HG03342 (cell line): ENCODE measurements around the gene CLASRP.

Source experiments
- ATAC-seq: cut with Tn5 transposase; IDR thresholded peaks from one replicate; pipeline ENCODE4 v1.9.1; 2021; ENCODE audit warnings: mild to moderate bottlenecking, moderate library complexity; ENCODE audit not compliant: unreplicated experiment

CLASRP gene

DNA sequence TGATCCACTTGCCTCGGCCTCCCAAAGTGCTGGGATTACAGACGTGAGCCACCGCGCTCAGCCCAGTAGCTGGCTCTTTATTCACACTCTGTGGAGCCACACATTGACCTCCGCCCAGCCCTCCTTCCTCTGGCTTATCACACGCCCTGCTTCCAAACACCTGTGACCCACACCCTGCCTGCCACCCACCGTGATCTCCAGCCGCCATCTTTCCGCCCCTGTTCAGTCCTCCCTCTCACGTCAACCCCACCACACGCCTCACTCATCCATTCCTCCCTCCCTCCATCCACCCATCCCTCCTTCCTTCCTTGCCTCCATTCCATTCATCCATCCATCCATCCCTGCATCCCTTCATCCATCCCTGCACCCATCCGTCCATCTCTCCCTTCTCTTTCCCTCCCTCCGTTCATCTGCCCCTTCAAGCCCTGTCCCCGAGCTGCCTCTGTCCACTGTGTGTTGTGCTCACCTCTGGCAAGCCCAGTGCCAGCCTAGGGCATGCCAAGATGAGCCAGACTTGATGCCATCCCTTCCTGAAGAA is 19.8 kb downstream of the CLASRP start:
- no peak for ATAC-seq

DNA sequence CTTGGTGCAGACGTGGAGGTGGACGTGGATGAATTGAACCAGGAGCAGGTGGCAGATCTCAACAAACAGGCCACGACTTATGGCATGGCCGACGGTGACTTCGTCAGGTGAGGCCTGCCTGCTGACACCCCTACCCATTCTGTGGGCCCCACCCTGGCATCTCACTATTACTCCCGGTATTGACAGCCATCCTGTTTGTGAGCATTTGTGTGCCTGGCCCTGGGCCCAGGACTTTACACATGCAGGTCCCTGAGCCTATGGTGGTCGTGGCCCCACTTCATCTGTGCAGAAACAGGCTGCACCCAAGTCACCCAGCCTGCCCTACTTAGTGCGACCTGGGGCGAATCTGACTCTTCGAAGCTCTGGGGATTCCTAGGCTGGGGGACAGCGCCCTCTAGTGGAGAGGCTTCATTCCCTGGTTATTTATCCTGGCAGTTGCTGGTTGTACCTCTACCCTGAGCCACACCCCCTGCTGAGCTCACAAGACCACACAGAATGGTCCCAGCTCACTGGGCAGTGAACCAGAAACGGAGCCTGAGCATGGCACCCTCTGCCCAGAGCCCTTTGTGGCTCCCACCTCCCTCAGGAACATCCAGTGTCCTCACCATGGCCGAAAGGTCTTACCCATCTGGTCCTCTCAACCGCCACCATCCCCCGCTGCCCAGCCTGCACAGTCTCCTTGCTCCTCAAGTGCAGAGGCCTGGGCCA is 20.6 kb downstream of the CLASRP start:
- no peak for ATAC-seq

DNA sequence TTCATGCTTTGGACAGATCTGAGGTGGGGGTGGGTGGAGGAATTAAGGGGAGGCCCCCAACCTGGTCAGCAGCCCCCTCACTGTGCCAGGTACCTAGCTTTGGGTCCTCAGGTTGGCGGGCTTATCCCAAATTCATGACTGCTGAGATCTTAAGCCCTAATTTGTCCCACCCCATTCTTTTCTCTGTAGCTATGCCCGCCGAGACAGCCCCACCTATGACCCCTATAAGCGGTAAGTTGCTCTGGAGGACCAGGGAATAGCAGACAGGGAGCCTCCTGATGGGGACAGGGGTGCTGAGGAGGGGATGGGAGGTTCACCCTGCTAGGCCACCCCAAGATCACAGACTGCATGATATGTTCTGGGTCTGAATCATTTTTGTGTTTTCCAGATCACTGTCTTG is 23.1 kb downstream of the CLASRP start:
- no peak for ATAC-seq

DNA sequence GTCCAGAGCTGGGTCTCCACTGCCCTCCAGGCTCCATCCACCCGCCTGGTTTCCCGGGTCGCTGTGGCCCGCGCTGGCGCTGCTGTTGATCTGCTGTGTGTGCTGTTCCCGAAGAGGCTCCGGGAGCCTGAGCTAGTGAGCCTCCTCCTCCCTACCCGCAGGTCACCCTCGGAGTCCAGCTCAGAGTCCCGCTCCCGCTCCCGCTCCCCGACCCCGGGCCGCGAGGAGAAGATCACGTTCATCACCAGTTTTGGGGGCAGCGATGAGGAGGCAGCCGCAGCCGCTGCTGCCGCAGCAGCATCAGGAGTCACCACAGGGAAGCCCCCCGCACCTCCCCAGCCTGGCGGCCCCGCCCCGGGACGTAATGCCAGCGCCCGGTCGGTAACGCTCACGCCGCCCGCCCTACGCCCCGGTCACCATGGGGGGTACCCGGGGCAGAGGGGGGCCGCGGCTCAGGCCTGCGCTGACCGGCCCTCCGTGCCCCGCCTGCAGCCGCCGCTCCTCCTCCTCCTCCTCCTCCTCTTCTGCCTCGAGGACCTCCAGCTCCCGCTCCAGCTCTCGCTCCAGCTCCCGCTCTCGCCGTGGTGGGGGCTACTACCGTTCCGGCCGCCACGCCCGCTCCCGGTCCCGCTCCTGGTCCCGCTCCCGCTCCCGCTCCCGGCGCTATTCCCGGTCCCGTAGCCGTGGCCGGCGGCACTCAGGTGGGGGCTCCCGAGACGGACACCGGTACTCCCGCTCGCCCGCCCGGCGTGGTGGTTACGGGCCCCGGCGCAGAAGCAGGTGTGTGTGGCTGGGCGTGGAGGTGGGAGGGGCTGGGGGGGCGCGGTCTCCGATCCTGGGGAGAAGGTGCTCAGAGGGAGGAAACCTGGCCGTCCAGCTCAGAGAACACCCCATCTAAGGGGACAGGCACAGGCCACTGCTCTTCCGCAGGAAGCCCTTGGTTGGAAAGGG is 25.3 kb downstream of the CLASRP start:
- no peak for ATAC-seq

DNA sequence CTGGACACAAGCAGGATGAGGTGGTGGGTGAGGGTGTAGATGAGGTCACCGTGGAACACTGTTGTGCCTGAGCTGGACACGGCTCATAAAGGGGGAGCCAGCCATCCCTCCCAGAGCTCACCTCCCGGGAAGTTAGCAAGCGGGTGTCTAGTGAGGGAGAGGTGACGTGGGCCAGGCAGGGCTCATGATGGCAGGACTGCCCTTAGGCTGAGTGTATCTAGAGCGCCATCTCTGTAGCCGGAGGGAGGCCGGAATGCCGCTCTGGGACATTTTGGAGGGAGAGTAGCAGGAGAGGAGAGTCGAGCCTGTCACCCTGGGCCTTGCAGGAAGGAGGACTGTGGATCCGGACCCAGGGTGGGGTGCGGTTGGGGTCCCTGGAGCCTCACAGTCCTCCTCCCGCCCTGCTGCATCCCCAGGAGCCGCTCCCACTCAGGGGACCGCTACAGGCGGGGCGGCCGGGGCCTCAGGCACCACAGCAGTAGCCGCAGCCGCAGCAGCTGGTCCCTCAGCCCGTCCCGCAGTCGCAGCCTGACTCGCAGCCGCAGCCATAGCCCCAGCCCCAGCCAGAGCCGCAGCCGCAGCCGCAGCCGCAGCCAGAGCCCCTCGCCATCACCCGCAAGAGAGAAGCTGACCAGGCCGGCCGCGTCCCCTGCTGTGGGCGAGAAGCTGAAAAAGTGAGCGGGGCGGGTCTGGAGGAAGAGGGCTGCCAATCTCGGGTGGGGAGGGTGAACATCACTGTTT is 28.2 kb downstream of the CLASRP start:
- ATAC-seq: no peak

DNA sequence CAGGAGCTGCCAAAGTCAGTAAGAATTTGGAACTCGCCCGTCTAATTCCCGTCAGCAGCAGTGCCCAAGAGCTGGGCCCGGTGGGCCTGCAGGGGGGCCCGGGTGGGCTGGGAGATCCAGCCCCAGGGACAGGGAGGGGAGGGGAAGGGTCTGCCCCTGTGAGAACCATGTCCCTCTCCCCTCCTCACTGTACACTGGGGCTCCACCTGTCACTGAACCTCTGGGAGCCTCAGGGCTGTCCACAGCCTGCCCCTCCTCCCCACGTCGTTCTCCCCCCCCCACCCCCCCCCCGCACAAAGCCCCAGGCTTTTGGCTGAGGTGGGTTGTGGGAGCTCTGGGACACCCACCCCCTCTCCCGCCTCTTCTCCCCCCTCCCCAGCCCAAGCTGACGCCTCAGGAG is 29.2 kb downstream of the CLASRP start:
- ATAC-seq: no peak

DNA sequence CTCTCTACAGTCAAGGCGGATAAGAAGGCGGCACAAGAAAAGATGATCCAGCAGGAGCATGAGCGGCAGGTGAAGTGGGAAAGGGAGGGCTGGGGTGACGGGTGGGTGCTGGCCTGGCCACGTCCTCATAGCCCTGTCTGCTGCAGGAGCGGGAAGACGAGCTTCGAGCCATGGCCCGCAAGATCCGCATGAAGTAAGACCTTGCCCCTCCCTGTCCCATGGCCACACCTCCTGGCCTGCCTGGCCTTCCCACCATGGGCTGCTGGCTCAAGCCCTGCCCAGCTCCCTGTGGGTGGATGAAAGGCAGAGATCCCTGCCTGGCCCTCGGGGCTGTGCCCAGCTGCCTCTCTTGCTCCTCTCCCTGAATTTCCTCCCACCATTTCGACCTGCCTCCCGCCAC is 30.2 kb downstream of the CLASRP start:
- no peak for ATAC-seq

DNA sequence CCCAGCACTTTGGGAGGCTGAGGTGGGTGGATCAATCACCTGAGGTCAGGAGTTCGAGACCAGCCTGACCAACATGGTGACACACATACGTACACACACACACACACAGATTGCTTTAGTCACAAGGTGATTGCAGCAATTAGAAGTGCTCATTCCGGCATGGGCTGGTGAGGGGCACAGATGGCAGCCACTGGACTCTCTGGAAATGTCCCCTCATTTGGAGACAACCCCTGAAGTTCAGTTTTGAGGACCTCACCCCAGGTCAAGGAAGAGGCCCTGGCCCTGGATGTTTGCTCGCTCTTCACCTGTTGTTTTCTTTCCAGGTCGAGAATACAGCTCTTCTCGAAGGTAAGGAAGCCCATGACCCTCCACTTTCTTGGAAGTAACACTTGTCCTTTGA is 31.4 kb downstream of the CLASRP start:
- ATAC-seq: no peak

DNA sequence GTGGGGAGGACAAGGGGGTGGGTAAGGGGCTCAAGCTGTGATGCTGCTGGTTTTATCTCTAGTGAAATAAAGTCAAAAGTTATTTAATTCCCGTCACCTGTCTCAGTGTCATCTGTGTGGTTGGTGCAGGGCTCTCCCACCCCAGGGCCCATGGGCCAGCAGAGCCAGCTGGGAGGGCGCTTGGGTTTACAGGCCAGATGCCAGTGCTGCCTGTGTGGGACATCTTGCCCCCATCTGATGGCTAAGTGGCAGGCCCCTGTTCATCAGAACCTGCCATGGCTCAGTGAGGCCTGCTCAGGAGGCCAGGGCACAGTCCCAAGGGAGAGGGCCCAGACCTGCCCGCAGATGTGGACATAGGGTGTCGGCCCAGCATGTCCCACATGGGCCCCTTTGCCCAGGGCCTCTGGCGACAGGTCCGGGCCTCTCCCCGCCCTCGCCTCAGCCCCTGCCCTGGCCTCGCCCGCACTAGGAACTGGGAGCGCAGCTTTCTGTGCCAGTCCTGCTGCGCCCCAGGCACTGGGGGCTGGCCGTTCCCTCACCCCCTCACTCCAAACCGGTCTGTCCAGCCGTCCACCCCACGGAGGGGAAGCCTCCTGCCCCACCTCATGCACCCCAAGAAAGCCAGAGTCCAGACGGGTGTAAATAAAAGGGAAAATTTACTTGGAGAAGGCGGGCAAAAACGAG is 32.2 kb downstream of the CLASRP start:
- no peak for ATAC-seq

DNA sequence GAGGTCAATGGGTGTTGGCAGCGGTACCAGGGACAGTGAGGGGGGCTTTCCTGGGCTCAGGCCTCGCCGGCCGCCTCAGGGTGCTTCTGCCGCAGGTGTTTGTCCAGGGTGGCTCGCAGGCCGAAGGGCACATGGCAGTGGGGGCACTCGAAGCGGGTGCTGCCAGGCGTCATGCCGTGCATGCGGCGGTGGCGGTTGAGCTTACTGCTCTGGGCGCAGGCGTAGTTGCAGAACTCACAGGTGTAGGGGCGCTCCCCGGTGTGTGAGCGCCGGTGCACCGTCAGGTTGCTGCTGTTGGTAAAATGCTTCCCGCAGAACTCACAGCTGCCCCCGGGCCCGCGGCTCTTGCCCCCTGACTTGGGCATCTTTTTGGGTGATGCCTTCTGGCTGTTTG is 32.7 kb downstream of the CLASRP start:
- no peak for ATAC-seq

DNA sequence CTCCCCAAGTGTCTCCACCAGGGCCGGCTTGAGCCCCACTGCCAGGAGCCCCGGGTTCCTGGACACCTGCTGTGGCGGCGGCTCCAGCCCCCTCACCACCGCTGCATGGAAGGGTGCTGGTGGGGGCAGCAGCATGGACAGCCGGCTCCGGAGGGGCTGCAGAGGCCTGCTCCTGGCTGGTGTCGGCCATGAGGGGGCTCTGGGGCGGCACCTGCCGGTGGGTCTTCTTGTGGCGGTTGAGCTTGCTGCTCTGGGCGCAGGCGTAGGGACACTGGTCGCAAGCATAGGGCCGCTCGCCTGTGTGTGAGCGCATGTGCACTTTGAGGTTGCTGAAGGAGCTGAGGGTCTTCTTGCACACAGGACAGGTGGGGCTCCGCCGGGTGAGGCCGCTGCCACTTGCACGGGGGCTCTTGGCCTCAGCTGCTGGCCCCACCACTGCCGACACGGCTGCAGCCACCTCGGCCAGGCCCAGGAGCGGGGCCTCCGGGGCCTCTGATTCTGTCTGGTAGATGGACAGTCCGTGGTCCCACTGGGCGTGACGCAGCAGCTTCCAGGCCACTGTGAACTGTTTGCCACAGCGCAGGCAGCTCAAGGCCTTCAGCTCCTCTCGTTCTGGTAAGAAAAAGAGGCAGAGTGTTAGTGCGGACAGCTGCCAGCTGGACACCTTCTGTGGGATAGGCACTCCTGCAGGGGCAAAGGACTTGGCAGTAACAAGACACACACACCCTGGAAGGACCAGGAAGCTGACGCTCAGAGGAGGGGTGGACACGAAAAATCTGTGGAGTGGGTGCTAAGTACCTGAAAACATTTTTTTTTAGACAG is 33.3 kb downstream of the CLASRP start:
- ATAC-seq: no peak

DNA sequence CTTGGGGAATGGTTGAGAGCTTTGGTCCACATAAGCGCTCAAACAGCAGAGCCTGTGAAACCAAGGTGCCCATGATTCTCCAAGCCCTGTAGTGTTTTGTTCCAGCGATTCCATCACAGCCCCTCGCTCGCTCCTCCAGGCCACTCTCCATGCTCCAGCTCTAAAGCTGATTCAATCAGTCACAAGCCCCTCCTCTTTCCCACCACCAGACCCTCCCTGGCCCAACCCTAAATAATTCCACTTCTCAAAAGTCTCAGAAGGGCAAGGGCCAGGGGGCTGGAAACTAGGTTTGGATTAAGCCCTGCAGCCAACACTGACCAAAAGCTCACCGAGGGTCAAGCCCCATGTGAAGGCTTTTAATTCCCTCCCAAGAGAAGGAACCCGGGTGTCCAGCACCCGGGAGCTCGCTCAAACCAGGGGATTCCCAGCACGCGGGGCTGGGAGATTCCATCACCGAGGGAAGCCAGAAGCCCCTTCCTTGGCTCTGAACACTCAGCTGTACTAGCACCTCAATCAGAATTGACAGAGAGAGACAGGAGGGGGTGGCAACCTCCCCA is 36.0 kb downstream of the CLASRP start:
- ATAC-seq: no peak

DNA sequence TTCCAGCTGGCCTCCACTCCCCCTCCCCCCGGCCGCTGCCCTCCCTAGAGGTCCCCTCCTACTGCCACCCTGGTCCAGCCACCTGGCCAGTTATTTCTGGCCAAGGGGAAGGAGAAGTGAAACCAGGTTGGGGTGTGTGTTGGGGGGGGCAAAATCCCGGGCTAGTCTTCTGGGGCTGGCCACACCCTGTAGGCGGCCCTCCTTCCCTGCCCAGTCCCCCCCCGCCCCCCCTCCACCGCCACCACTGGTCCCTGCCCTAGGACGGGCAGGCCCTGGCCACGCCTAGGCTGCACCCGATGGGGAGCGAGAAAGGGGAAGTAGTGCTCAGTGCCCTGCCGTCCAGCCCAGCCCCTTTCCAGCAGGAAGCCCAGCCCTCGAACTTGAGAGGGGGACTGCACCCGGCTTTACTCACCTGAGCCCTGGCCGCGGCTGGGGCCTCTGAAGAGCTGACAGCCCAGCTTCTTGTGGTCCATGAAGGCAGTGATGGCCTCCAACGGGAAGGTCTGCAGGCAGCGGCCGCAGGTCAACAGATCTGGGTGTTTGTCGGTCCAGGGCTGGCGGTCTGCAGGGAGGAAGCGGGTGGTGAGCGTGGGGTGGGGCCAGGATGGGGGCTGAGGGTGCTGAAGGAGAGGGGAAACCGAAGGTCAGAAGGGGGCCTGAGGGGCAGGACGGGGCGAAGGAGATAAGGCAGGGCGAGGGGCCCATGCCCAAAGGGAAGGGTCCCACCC is 36.6 kb downstream of the CLASRP start:
- peak; percentile 47 for ATAC-seq

DNA sequence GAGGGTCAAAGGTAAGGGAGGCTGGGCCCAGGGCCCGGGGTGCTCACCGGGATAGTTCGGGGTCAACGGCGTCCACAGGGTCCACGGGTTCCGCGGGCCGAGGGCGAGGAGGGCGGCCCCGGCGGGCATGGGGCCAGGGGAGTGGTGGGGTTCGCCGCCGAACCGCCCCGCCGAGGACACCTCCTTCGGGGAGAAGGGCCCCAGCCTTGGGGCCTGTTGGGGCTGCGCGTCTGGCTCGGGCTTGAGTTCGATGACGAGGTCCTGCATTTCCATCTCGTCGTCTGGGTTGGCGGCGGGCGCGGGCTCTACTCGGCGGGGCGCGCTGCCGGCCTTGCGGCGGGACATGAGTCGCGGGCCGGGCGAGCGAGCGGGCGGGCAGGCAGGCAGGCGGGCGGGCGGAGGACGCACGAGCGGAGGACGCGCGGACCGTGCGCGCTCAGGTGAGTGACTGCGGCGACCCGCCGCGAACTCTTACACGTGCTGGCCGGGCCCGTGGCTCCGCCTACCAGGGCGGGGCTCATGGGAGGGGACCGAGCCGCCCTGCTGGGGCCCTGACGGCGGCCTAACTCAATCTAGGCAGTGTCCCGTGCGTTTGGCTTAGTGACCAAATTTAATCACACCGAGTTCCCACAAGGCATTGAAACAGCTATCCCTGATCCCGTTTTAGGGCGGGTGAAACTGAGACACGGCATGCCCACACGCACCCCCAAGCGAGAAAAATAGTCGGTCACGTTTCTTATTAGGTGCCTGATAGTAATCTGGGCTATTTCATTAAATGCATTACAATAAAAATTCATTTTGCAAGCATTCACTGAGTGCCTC is 37.4 kb downstream of the CLASRP start, which contains the start of gene ZNF296:
ZNF296 (minus strand) TSS at position 450 of the 822 bp plus-strand sequence; CDS start at position 345, 105 bp downstream.
- ATAC-seq: peak; percentile 45

DNA sequence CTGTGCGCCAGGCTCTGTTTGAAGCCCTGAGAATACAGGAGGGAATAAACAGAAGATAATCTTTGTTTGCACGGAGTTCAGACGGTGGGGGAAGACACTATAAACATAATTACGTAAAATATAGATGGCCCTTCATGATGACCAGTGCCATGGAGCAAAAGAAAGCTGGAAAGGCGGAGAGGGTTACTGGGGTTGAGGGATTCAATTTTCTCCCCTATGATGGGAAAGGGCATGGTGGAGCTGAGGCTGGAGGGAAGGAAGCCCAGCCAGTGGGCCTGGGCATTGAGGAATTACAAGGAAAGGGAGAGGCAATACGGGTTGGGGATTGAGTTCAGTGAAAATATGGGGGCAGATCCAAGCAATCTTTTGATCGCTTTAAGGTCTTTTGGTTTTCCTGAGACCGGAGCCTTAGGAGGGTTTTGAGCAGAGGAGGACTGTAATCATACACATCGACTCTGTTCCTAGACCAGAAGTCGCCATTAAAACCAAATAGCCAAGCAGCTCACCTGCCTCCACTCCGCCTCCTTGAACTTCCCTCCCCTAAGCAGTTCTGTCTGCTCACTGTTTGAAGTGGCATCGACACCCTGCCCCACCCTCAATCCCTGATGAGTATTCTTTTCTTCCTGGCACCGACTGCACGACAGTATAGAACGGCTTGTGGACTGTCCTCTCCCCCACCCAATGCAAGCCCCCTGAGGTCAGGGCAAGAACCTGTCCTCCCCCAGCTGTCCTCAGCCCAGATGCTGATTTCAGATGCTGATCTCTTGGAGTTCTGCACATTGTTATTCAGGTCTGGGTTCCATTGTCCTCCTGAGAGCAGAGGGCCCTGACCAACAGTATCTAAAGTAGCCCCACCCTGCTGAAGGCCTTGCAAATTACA is 38.2 kb downstream of the CLASRP start:
- ATAC-seq: no peak

DNA sequence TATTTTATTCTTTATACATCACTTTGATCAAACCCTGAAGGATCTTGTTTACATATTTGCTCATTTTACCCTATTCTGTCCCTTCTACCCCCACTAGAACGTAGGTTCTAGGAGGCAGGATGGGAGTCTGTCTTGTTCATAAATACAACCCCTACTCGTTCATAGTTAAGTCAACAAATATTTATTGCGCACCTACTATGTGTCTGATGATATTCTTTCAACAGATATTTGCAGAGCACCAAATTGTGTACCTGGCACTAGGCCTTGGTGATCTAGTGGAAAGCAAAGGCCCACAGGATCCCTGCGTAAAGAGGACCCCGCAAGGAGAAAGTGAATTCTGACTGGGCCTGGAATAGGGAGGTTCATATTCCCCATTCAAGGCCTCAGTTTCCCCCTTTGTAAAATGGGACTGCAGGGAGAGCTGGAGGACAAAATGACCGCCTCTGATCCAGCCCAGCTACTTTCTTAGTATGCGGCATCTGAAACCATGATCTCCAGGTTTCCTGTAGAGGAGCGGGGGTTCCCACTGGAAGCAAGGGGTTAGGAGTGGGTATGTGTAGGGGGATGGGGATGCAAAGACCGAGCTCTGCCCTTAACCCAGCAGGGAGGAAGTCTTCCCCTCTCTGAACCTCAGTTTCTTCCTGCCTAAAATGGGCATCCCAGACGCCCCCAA is 39.7 kb downstream of the CLASRP start:
- no peak for ATAC-seq
